22Rv1 (cell line): Measurements from ENCODE around the gene NRROS.

Source experiments
- H3K27ac ChIP-seq: fragments of 450-650 bp; 2 replicates; pipeline ENCODE4 v1.5.1; 2017
- ZFX ChIP-seq: fragments of 450-650 bp; IDR thresholded peaks from 2 replicates; pipeline ENCODE4 v1.6.1; 2017; ENCODE audit warnings: antibody characterized with exemption, borderline replicate concordance
- TF ChIP-seq, protein P1 (sequence below): fragments of 450-650 bp; IDR thresholded peaks from 2 replicates; pipeline ENCODE4 v1.5.1; 2017; ENCODE audit warnings: mild to moderate bottlenecking

The NRROS gene

DNA sequence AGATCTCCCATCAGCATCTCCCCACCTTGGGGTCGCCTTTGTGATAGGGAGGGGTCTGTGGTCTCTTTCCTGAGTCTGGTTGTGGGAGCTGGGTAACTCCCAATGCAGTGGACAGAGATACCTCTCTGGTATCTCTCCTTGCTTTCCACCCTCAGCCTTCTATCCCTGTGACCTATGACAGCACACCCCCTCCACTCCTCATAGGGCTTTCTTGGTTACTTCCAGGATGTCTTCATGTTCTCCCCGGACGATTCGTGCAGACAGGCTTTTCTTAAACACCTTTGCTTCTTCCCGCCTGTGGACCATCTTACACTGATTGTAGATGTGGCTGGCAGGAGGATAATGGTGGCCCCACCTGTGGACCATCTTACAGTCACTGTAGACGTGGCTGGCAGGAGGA, 14.2 kb upstream of the NRROS start:
- TF ChIP-seq ZFX, result no peak
- TF ChIP-seq, protein P1, sequence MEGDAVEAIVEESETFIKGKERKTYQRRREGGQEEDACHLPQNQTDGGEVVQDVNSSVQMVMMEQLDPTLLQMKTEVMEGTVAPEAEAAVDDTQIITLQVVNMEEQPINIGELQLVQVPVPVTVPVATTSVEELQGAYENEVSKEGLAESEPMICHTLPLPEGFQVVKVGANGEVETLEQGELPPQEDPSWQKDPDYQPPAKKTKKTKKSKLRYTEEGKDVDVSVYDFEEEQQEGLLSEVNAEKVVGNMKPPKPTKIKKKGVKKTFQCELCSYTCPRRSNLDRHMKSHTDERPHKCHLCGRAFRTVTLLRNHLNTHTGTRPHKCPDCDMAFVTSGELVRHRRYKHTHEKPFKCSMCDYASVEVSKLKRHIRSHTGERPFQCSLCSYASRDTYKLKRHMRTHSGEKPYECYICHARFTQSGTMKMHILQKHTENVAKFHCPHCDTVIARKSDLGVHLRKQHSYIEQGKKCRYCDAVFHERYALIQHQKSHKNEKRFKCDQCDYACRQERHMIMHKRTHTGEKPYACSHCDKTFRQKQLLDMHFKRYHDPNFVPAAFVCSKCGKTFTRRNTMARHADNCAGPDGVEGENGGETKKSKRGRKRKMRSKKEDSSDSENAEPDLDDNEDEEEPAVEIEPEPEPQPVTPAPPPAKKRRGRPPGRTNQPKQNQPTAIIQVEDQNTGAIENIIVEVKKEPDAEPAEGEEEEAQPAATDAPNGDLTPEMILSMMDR, result no peak
- no peak overlapping the region for H3K27ac ChIP-seq

DNA sequence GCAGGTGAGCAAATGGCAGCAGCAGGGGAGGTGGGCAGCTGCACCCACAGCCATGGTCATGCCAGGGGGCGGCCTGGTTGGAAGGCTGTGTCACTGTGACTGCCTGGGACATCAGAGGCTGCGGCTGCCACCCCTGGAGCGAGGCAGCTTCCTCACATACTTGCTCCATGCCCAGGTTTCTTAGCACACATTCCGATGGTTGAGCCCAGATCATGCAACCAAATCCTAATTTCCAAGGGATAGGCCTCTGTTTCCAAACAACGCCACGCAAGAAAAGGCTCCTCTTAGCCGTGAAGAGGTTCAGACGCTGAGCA, 11.6 kb upstream of the NRROS start:
- H3K27ac ChIP-seq, result no peak overlapping the region

DNA sequence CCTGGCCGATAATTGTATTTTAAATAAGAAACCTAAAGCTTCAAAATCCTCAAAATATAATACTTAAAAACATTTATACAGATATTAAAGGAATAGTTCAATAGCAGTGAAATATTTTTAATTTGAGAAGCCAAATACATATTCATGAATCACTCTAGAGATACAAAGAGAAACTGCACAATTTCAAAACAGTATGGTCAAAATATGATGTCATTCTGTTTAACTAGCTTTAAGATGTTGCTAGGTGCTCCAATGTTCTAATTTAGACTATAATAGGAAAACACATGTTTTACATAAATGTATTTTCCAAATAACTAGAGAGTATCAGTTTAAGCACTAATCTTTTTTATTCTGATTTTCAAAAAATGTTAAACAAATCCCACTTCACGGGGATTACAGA, 10.3 kb upstream of the NRROS start:
- no peak for TF ChIP-seq ZFX
- TF ChIP-seq, protein P1, result no peak
- no peak overlapping the region for H3K27ac ChIP-seq

More for the DNA sequence above, 11.6 kb upstream of the NRROS start:
- TF ChIP-seq ZFX, result no peak
- TF ChIP-seq, protein P1, result no peak

DNA sequence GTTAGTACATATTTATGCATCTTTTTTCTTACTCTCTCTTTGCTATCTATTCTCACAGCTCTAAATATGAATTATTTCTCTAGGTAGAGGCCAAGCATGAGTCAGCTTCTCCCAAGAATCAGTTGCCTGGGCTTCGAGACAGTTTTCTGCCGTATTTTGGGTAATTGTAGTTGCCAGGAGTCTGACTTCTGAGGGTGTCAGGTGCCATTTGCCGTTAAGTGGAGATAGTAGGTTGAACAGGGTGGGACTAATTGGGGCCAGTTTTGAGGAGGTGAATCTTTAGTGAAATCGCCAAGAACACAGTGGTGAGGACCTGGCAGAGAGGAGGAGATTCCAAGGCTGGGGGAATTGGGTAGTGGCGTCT, 7.8 kb upstream of the NRROS start:
- TF ChIP-seq, protein P1, result no peak
- TF ChIP-seq ZFX, result no peak
- H3K27ac ChIP-seq, result peak overlapping the region; percentile 72

DNA sequence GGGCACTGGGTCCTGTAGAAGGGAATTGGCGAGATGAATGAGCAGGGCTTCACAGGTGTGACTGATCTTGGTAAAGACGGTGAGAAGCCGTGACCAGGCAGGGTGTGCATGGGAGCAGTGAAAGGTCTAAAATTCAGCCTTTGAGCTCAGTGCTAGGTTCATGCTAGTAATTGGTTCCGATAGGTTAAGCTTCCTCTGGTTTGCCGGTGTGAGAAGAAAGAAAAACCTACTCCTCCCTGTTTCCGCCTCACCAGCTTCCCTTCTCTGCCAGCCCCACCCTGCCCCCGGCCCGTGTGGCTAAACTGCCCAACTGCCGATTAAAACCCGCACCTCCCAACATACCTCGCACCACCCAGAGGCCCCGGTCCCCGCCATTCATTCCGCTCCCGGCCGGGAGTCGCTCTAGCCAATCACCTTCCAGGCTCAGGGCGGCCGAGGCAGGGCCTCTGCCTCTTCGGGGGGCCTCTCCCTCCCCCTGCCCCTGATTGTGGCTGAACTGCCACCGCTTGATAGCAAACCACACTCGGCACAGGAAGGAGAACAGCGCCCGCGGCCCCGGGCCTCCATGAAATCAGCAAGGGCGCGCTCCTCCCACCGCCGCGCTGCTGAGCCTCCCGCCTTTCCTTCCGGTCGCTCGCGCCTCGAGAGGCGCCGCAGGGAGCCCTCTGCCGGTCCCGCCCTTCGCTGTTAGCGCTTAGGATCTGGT, 7.3 kb upstream of the NRROS start:
- no peak for TF ChIP-seq ZFX
- TF ChIP-seq, protein P1, result peak; percentile 48
- H3K27ac ChIP-seq, result peak overlapping the region; percentile 72

DNA sequence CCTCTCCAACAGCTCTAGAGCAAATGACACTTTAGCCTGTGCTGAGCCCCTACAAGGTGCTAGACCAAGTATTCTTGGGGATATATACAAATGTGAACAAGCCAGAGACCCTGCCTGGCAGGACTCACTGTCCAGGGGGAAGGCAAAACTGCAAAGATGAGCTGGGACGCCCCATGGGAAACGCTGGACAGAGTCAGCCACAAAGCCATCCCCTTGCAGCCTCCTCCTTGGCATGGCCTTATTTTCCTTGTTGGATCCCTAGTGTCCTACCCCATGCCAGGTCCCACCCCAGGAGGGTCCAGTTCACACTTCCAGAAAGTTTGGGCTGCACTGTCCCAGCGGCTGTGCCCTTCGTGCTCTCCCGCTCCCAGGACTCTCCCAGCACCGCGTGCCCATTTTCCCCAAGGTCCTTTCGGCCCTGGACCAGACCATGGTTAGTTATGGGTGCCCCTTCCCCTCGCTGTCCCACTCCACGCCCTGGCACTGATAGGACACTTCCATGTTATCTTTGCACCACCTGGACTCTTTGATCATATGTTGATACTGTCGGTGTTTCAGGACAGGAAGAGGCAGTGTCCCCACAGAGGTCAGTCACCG, 5.8 kb upstream of the NRROS start:
- no peak for TF ChIP-seq ZFX
- TF ChIP-seq, protein P1, result no peak
- no peak overlapping the region for H3K27ac ChIP-seq

DNA sequence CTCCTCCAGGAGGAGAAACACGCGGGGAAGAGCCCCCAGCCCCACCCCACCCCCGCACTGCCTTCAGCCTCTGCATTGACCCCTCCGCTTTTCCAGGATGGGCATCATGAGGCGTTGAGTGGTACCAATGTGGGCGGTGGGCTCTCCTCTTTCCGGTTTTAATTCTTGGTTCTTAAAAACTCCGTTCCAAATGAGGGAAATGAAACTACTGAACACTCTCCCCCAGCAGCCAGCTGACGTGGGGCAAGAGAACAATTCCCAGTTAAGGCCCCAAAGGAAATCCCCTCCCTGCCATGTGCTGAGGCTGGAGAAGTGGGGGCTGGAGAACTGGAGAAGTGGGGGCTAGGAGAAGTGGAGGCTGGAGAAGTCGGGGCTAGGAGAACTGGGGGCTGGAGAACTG, 5.3 kb upstream of the NRROS start:
- H3K27ac ChIP-seq, result no peak overlapping the region

More for the DNA sequence above, 5.3 kb upstream of the NRROS start:
- no peak for TF ChIP-seq ZFX
- TF ChIP-seq, protein P1, result no peak
